Endothelial cell (in vitro differentiated cells): Measurements from ENCODE around the gene NR4A3. TPM values are rescaled to one million over a fixed set of nuclear protein-coding genes. Genes with fewer than 3 reads are reported as not detected.

ENCODE experiments used
- DNase-seq: peaks from one replicate; pipeline ENCODE4 v3.0.0; 2021; ENCODE audit warnings: low spot score
- H3K27ac Mint-ChIP-seq: one replicate; pipeline ENCODE4 v1.8.0; 2021; ENCODE audit warnings: mixed read lengths, inconsistent platforms; ENCODE audit not compliant: unreplicated experiment
- H3K27me3 Mint-ChIP-seq: one replicate; pipeline ENCODE4 v1.8.0; 2021; ENCODE audit warnings: mild to moderate bottlenecking, moderate library complexity, mixed read lengths, inconsistent platforms; ENCODE audit not compliant: unreplicated experiment
- H3K36me3 Mint-ChIP-seq: one replicate; pipeline ENCODE4 v1.8.0; 2021; ENCODE audit warnings: mild to moderate bottlenecking, low read depth, mixed read lengths, inconsistent platforms; ENCODE audit not compliant: unreplicated experiment
- H3K4me1 Mint-ChIP-seq: one replicate; pipeline ENCODE4 v1.8.0; 2021; ENCODE audit warnings: mild to moderate bottlenecking, mixed read lengths, inconsistent platforms; ENCODE audit not compliant: unreplicated experiment
- H3K4me3 Mint-ChIP-seq: one replicate; pipeline ENCODE4 v1.8.0; 2021; ENCODE audit warnings: mild to moderate bottlenecking, mixed read lengths, inconsistent platforms; ENCODE audit not compliant: unreplicated experiment
- H3K9me3 Mint-ChIP-seq: one replicate; pipeline ENCODE4 v1.8.0; 2021; ENCODE audit warnings: mixed read lengths, inconsistent platforms; ENCODE audit not compliant: unreplicated experiment
- total RNA-seq: library from RNA; stranded (reverse); fragmentation: NEBNext Ultra II Directional; extraction: Animal tissue kit (Norgen Biotek cat#: 25700); gene quantifications from one replicate; pipeline ENCODE4 v1.2.1, GENCODE V29; 2021; ENCODE audit not compliant: unreplicated experiment
- TF ChIP-seq, protein P1 (sequence below): fragments of 200-600 bp; sonication (generic); IDR thresholded peaks from one replicate; pipeline ENCODE4 v1.5.0; 2021; ENCODE audit warnings: antibody characterized with exemption; ENCODE audit not compliant: unreplicated experiment

Gene NR4A3
- total RNA-seq, 1 donor from 2014 or later: 0.18 TPM

DNA sequence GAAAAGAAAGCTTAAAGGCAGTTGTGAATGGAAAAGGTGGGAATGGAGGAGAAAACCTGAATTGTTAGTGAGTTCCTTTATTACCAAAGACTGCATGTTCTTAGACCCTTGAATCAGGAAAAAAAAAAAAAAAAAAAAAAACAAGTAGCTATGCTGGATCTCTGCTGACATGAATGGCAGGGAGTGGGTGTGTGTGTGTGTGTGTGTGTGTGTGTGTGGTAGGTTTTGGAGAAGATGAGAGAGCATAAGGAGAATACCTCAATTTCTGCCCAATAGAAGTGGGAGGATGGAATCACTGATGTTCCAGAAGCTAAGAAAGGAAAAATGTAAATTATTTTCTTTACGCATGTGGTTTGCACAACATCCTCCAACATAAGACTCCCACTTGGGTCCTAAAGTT is 25.5 kb upstream of the NR4A3 start:
- Mint-ChIP-seq H3K4me3 (no peak overlapping the region), H3K36me3 (no peaks in the 10 kb centered on the region), H3K27me3 (peaks cover 2% of the 10 kb centered on the region), H3K9me3 (no peaks in the 10 kb centered on the region), H3K4me1 (no peaks in the 10 kb centered on the region), H3K27ac (no peak overlapping the region)
- DNase-seq: no peak
- TF ChIP-seq, protein P1, sequence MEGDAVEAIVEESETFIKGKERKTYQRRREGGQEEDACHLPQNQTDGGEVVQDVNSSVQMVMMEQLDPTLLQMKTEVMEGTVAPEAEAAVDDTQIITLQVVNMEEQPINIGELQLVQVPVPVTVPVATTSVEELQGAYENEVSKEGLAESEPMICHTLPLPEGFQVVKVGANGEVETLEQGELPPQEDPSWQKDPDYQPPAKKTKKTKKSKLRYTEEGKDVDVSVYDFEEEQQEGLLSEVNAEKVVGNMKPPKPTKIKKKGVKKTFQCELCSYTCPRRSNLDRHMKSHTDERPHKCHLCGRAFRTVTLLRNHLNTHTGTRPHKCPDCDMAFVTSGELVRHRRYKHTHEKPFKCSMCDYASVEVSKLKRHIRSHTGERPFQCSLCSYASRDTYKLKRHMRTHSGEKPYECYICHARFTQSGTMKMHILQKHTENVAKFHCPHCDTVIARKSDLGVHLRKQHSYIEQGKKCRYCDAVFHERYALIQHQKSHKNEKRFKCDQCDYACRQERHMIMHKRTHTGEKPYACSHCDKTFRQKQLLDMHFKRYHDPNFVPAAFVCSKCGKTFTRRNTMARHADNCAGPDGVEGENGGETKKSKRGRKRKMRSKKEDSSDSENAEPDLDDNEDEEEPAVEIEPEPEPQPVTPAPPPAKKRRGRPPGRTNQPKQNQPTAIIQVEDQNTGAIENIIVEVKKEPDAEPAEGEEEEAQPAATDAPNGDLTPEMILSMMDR: no peak

DNA sequence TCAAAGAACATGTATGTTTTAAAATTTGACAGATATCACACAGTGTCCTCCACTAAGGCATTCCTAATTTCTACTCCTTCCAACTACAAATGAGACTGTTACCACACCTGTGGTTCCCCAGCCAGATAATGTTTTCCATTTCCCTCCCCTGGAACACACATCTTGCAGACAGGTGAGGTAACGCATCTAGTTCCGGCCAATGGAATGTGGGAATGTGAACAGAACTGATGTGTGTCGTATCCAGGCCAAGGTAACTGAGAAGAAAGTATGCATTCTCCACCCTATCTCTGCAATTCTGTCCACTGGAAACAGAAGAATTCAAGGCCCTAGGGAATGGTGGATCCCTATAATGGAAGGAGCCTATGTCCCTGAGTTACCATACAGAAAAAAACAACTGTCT is 19.9 kb upstream of the NR4A3 start:
- Mint-ChIP-seq H3K36me3 (no peaks in the 10 kb centered on the region), H3K27me3 (no peaks in the 10 kb centered on the region), H3K9me3 (no peaks in the 10 kb centered on the region), H3K27ac (no peak overlapping the region), H3K4me1 (no peaks in the 10 kb centered on the region), H3K4me3 (no peak overlapping the region)
- TF ChIP-seq, protein P1: no peak
- DNase-seq: no peak

DNA sequence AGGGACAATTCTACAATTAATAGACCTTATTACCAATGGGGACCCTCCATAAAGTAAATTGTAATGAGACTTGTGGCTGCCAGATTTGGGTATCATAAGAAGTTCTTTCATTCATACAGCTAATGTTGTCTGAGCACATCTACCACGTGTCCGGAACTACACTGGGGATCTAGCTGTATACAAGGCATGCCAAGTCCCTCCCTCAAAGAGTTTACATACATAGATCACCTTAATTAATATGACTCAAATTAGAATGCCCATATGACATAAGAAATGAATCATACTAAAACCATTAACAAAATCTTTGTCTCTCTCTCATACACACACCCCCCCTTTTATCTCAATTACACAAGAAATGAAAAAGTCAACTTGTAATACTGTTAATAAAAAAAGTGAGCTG is 18.0 kb upstream of the NR4A3 start:
- TF ChIP-seq, protein P1: no peak

DNA sequence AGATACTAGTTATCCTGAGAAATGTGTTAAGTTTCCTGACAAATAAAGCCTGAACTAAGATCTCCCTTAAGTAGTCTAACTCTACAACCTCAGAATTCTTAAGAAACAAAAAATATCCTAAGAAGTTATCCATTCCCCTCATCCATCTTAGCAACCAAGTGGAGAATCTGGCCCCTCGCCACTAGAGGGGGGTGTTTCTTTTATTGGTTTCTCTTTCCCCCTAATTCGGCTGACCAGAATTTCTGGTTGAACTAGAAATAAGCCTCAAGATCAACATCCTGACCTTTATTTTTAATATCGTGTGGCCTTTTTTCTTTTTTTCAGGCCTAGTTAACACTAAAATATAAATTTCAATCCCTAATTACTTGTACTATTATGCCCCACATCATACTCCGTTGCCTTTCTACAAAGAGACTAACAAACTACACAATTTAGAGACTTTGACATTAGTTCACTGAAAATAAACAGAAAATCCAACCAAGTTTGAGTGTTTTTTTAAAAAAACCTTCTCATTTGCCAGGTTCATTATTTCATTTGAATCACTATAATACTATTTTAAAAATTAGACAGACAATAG is 14.3 kb upstream of the NR4A3 start:
- TF ChIP-seq, protein P1: peak; percentile 87
- Mint-ChIP-seq H3K4me3 (no peak overlapping the region), H3K4me1 (peaks cover 13% of the 10 kb centered on the region), H3K27me3 (no peaks in the 10 kb centered on the region), H3K36me3 (no peaks in the 10 kb centered on the region), H3K9me3 (no peaks in the 10 kb centered on the region), H3K27ac (no peak overlapping the region)
- peak; percentile 68 for DNase-seq

More for the DNA sequence above, 18.0 kb upstream of the NR4A3 start:
- no peak overlapping the region for H3K4me3 Mint-ChIP-seq
- H3K4me1 Mint-ChIP-seq: no peaks in the 10 kb centered on the region
- no peak for DNase-seq
- H3K27ac Mint-ChIP-seq: no peak overlapping the region
- H3K36me3 Mint-ChIP-seq: no peaks in the 10 kb centered on the region
- H3K9me3 Mint-ChIP-seq: no peaks in the 10 kb centered on the region
- no peaks in the 10 kb centered on the region for H3K27me3 Mint-ChIP-seq

DNA sequence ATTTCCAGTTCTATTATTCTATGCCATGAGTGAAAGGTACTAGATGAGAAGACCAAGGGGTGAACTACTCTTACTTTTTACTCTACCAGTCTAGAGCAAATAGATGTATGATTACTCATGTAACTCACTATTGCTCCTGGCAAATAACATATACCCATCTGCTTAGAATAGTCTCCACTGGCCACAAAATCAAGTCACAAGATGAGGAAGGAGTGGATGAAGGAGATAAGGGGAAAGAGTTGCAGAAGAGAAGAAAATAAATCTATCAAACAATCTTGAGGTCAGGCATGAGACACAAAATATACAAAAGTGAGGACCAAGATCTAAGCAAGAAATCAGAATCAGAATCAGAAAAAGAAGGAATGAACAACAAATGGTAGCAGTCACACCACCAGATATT is 13.7 kb upstream of the NR4A3 start:
- Mint-ChIP-seq H3K4me3 (no peak overlapping the region), H3K27ac (no peak overlapping the region), H3K27me3 (no peaks in the 10 kb centered on the region), H3K9me3 (no peaks in the 10 kb centered on the region), H3K4me1 (peaks cover 13% of the 10 kb centered on the region), H3K36me3 (no peaks in the 10 kb centered on the region)
- TF ChIP-seq, protein P1: no peak
- no peak for DNase-seq
